Omental fat pad (tissue), 4 donors: Measurements from ENCODE around the gene CLIC5. TPM values are rescaled to one million over a fixed set of nuclear protein-coding genes. Genes with fewer than 3 reads are reported as not detected.

Source experiments
- ATAC-seq: fragments of 150-250 bp; one replicate; pipeline ENCODE4 v1.9.1; 2016; ENCODE audit warnings: mild to moderate bottlenecking, moderate library complexity; ENCODE audit not compliant: low FRiP score
- DNase-seq: peaks from one replicate; pipeline ENCODE4 v3.0.0-alpha.2; 2019; ENCODE audit warnings: low spot score
- CTCF ChIP-seq, 3 donors: fragments of 450-650 bp; IDR thresholded peaks; one replicate each; pipeline ENCODE4 v1.5.1; 2016 to 2017; ENCODE audit warnings: antibody characterized with exemption in 3 of 3, mild to moderate bottlenecking in 3 of 3, moderate library complexity in 2 of 3
- total RNA-seq, 4 donors: library from RNA; depleted of rRNA; stranded (reverse); fragments of >200 nt; gene quantifications; one replicate each; pipeline ENCODE4 v1.1.0, GENCODE V29; 2016

The CLIC5 gene
- total RNA-seq = 10 to 100 TPM in 3 of 4 donors, 1 to 10 TPM in 1; 9.4 to 56.0 (median 21.5) TPM

GRCh38 chr6:46015119-46015968 is at the start of gene CLIC5:
TSS of gene CLIC5 (minus strand) at chr6:46015860. CDS start at chr6:46015542, 318 bp downstream.
- no peak for DNase-seq
- TF ChIP-seq CTCF (IDR thresholded peaks at IDR 0.05) = no peak
- ATAC-seq = peak; percentile 52

GRCh38 chr6:46062991-46063390 is 47.3 kb upstream of the CLIC5 start:
- no peak for TF ChIP-seq CTCF (IDR thresholded peaks at IDR 0.05)
- DNase-seq (no peak), ATAC-seq (no peak)

GRCh38 chr6:46062312-46062711 is 46.7 kb upstream of the CLIC5 start:
- TF ChIP-seq CTCF (IDR thresholded peaks at IDR 0.05) = no peak
- ATAC-seq (peak; percentile 67), DNase-seq (no peak)

GRCh38 chr6:46061497-46061896 is 45.8 kb upstream of the CLIC5 start:
- ATAC-seq = no peak
- no peak for TF ChIP-seq CTCF (IDR thresholded peaks at IDR 0.05)
- no peak for DNase-seq

GRCh38 chr6:46059608-46060007 is 43.9 kb upstream of the CLIC5 start:
- no peak for TF ChIP-seq CTCF (IDR thresholded peaks at IDR 0.05)
- DNase-seq (no peak), ATAC-seq (peak; percentile 63)

- DNase-seq (no peak), ATAC-seq (no peak)
- TF ChIP-seq CTCF (IDR thresholded peaks at IDR 0.05) = no peak
These were observed 43.3 kb upstream of the CLIC5 start for GRCh38 chr6:46058951-46059350.

- no peak for DNase-seq
- no peak for TF ChIP-seq CTCF (IDR thresholded peaks at IDR 0.05)
- no peak for ATAC-seq
These were observed 42.1 kb upstream of the CLIC5 start for GRCh38 chr6:46057792-46058191.
